T-helper 1 cell treated with Interleukin-12 subunit alpha and Interleukin-12 subunit beta and Interleukin-4 antibody, amounts not matched to agents 30 μg/mL and 1 μg/mL, for 36 hours (primary cell): ENCODE measurements around the gene TMEM269.
A peak's percentile ranks its signal among the peaks of the same experiment; 100 is the strongest.

ENCODE experiments used
- H3K27ac Mint-ChIP-seq: one replicate; pipeline ENCODE4 v1.8.0; 2021; ENCODE audit warnings: mild to moderate bottlenecking, mixed read lengths
- H3K27me3 Mint-ChIP-seq: one replicate; pipeline ENCODE4 v1.8.0; 2021; ENCODE audit warnings: low read depth, mixed read lengths
- H3K36me3 Mint-ChIP-seq: one replicate; pipeline ENCODE4 v1.8.0; 2021; ENCODE audit warnings: low read depth, mixed read lengths
- H3K4me1 Mint-ChIP-seq: one replicate; pipeline ENCODE4 v1.8.0; 2021; ENCODE audit warnings: low read depth, mixed read lengths
- H3K4me3 Mint-ChIP-seq: one replicate; pipeline ENCODE4 v1.8.0; 2021; ENCODE audit warnings: mild to moderate bottlenecking, moderate library complexity, mixed read lengths
- H3K9me3 Mint-ChIP-seq: one replicate; pipeline ENCODE4 v1.8.0; 2021; ENCODE audit warnings: mixed read lengths

The TMEM269 gene

GRCh38 chr1:42815941-42816584 is 31.3 kb downstream of the TMEM269 start:
- peaks cover 5% of the 10 kb centered on the region for H3K27me3 Mint-ChIP-seq
- peaks cover 8% of the 10 kb centered on the region for H3K36me3 Mint-ChIP-seq
- peak overlapping the region; percentile 82 for H3K4me3 Mint-ChIP-seq
- peaks cover 13% of the 10 kb centered on the region for H3K4me1 Mint-ChIP-seq
- peak overlapping the region; percentile 78 for H3K27ac Mint-ChIP-seq
- no peaks in the 10 kb centered on the region for H3K9me3 Mint-ChIP-seq

GRCh38 chr1:42816585-42817439 is 32.0 kb downstream of the TMEM269 start, which contains the start of the genes ERMAP and SVBP:
Gene ERMAP, plus strand, starts transcription at chr1:42817122. Its CDS starts 13,327 bp downstream, at chr1:42830449.
Gene SVBP, minus strand, starts transcription at chr1:42817397. Its CDS starts 853 bp downstream, at chr1:42816544.
- Mint-ChIP-seq H3K9me3 (no peaks in the 10 kb centered on the region), H3K27ac (peak within 1 kb of the TSS; percentile 78), H3K4me1 (peaks cover 13% of the 10 kb centered on the region), H3K4me3 (peak within 1 kb of the TSS; percentile 82), H3K36me3 (peaks cover 8% of the 10 kb centered on the region), H3K27me3 (peaks cover 5% of the 10 kb centered on the region)

- Mint-ChIP-seq H3K36me3 (peaks cover 8% of the 10 kb centered on the region), H3K4me1 (peaks cover 13% of the 10 kb centered on the region), H3K9me3 (no peaks in the 10 kb centered on the region), H3K27me3 (peaks cover 5% of the 10 kb centered on the region), H3K4me3 (peak overlapping the region; percentile 25), H3K27ac (no peak overlapping the region)
Measured at GRCh38 chr1:42817440-42817767, 32.6 kb downstream of the TMEM269 start.

GRCh38 chr1:42817976-42818375 is 33.2 kb downstream of the TMEM269 start:
- no peaks in the 10 kb centered on the region for H3K9me3 Mint-ChIP-seq
- H3K4me1 Mint-ChIP-seq = peaks cover 17% of the 10 kb centered on the region
- H3K27ac Mint-ChIP-seq = no peak overlapping the region
- H3K4me3 Mint-ChIP-seq = peak overlapping the region; percentile 40
- H3K36me3 Mint-ChIP-seq = peaks cover 8% of the 10 kb centered on the region
- H3K27me3 Mint-ChIP-seq = peaks cover 5% of the 10 kb centered on the region

- Mint-ChIP-seq H3K36me3 (peaks cover 5% of the 10 kb centered on the region), H3K4me1 (peaks cover 17% of the 10 kb centered on the region), H3K9me3 (no peaks in the 10 kb centered on the region), H3K27ac (no peak overlapping the region), H3K4me3 (no peak overlapping the region), H3K27me3 (peaks cover 5% of the 10 kb centered on the region)
Measured at GRCh38 chr1:42820813-42821212, 36.0 kb downstream of the TMEM269 start.

- H3K27ac Mint-ChIP-seq = no peak overlapping the region
- H3K4me1 Mint-ChIP-seq = peaks cover 12% of the 10 kb centered on the region
- H3K4me3 Mint-ChIP-seq = no peak overlapping the region
- peaks cover 5% of the 10 kb centered on the region for H3K27me3 Mint-ChIP-seq
- peaks cover 2% of the 10 kb centered on the region for H3K36me3 Mint-ChIP-seq
- no peaks in the 10 kb centered on the region for H3K9me3 Mint-ChIP-seq
Measured at GRCh38 chr1:42821690-42822089, 36.9 kb downstream of the TMEM269 start.

- Mint-ChIP-seq H3K4me3 (no peak overlapping the region), H3K27me3 (peaks cover 5% of the 10 kb centered on the region), H3K36me3 (peaks cover 2% of the 10 kb centered on the region), H3K4me1 (peaks cover 7% of the 10 kb centered on the region), H3K27ac (no peak overlapping the region), H3K9me3 (no peaks in the 10 kb centered on the region)
Measured at GRCh38 chr1:42822800-42823392, 38.1 kb downstream of the TMEM269 start.

- Mint-ChIP-seq H3K4me3 (no peak overlapping the region), H3K36me3 (no peaks in the 10 kb centered on the region), H3K9me3 (no peaks in the 10 kb centered on the region), H3K27me3 (no peaks in the 10 kb centered on the region), H3K27ac (no peak overlapping the region), H3K4me1 (peaks cover 4% of the 10 kb centered on the region)
Measured at GRCh38 chr1:42824481-42825035, 39.8 kb downstream of the TMEM269 start.

GRCh38 chr1:42825036-42825851 is 40.5 kb downstream of the TMEM269 start:
- H3K36me3 Mint-ChIP-seq = no peaks in the 10 kb centered on the region

GRCh38 chr1:42830631-42831030 is 45.8 kb downstream of the TMEM269 start:
- Mint-ChIP-seq H3K27me3 (no peaks in the 10 kb centered on the region), H3K27ac (no peak overlapping the region), H3K4me1 (no peaks in the 10 kb centered on the region), H3K4me3 (no peak overlapping the region), H3K9me3 (no peaks in the 10 kb centered on the region), H3K36me3 (no peaks in the 10 kb centered on the region)

More at GRCh38 chr1:42825036-42825851, 40.5 kb downstream of the TMEM269 start:
- H3K9me3 Mint-ChIP-seq = no peaks in the 10 kb centered on the region
- peaks cover 4% of the 10 kb centered on the region for H3K4me1 Mint-ChIP-seq
- H3K27ac Mint-ChIP-seq = no peak overlapping the region
- no peak overlapping the region for H3K4me3 Mint-ChIP-seq
- no peaks in the 10 kb centered on the region for H3K27me3 Mint-ChIP-seq

GRCh38 chr1:42831273-42831672 is 46.5 kb downstream of the TMEM269 start:
- no peaks in the 10 kb centered on the region for H3K27me3 Mint-ChIP-seq
- no peak overlapping the region for H3K4me3 Mint-ChIP-seq
- no peaks in the 10 kb centered on the region for H3K4me1 Mint-ChIP-seq
- H3K9me3 Mint-ChIP-seq = no peaks in the 10 kb centered on the region
- H3K27ac Mint-ChIP-seq = no peak overlapping the region
- H3K36me3 Mint-ChIP-seq = no peaks in the 10 kb centered on the region

GRCh38 chr1:42832641-42833240 is 48.0 kb downstream of the TMEM269 start:
- Mint-ChIP-seq H3K27me3 (no peaks in the 10 kb centered on the region), H3K36me3 (no peaks in the 10 kb centered on the region), H3K4me1 (no peaks in the 10 kb centered on the region), H3K9me3 (no peaks in the 10 kb centered on the region), H3K4me3 (no peak overlapping the region), H3K27ac (no peak overlapping the region)

- Mint-ChIP-seq H3K27ac (no peak overlapping the region), H3K27me3 (no peaks in the 10 kb centered on the region), H3K4me3 (no peak overlapping the region), H3K36me3 (no peaks in the 10 kb centered on the region), H3K9me3 (no peaks in the 10 kb centered on the region), H3K4me1 (no peaks in the 10 kb centered on the region)
Measured at GRCh38 chr1:42833981-42834380, 49.2 kb downstream of the TMEM269 start.
